K562 (cell line): Measurements from ENCODE around the gene POLR2L.

Experiments
- BMI1 ChIP-seq: fragments of 150-350 bp; IDR thresholded peaks from 2 replicates; pipeline ENCODE4 v1.6.1; 2014; ENCODE audit warnings: low read length
- CBX8 ChIP-seq: fragments of 200-600 bp; sonication (generic); IDR thresholded peaks from 2 replicates; pipeline ENCODE4 v1.6.1; 2012; ENCODE audit warnings: borderline replicate concordance, mixed run types, low read depth, mild to moderate bottlenecking, moderate library complexity, mixed read lengths, low read length, control low read depth, inconsistent platforms; ENCODE audit not compliant: poor library complexity, severe bottlenecking; ENCODE audit errors: extremely low read depth
- CREM ChIP-seq: IDR thresholded peaks from 2 replicates; pipeline ENCODE4 v1.6.1; 2014; ENCODE audit warnings: antibody characterized with exemption, low read depth
- MTA1 ChIP-seq: fragments of 450-650 bp; IDR thresholded peaks from 2 replicates; pipeline ENCODE4 v1.6.1; 2017; ENCODE audit warnings: borderline replicate concordance
- MYC ChIP-seq, 2 experiments: fragments of 250-450 bp in 1 of 2; sonication (Bioruptor Pico) in 1 of 2; IDR thresholded peaks; 2 replicates each; pipeline versions ENCODE4 v1.5.1 to v1.6.1; 2012 to 2021; ENCODE audit warnings: low read depth in 2 of 2, borderline replicate concordance in 1 of 2, improper control_type of control experiment in 1 of 2, low read length in 1 of 2, mild to moderate bottlenecking in 1 of 2, moderate library complexity in 1 of 2
- SIN3B ChIP-seq: fragments of 450-650 bp; IDR thresholded peaks from 2 replicates; pipeline ENCODE4 v1.6.1; 2017; ENCODE audit warnings: low read depth, mild to moderate bottlenecking, moderate library complexity
- THAP7 ChIP-seq: fragments of 250-450 bp; sonication (Bioruptor Pico); IDR thresholded peaks from 2 replicates; pipeline ENCODE4 v1.5.0; 2021
- ZNF143 ChIP-seq: sonication (generic); formaldehyde crosslinking; IDR thresholded peaks from 2 replicates; pipeline ENCODE4 v1.9.0; 2022; ENCODE audit warnings: mild to moderate bottlenecking, missing genetic modification reagents
- ZNF639 ChIP-seq, 2 experiments: fragments of 200-800 bp in 1 of 2; sonication (Bioruptor generic) in 1 of 2; sonication (generic) in 1 of 2; formaldehyde crosslinking in 1 of 2; IDR thresholded peaks in 1 of 2; conservative IDR thresholded peaks in 1 of 2; 2 replicates each; pipeline versions ENCODE4 v1.5.0 to v1.6.1; 2016 to 2020; ENCODE audit warnings: missing compliant biosample characterization in 1 of 2, missing genetic modification characterization in 1 of 2, missing genetic modification reagents in 1 of 2

- no peak for TF ChIP-seq CBX8
- TF ChIP-seq ZNF639 (CRISPR knock-in tag; conservative IDR thresholded peaks at IDR 0.05 in 1 of 2, IDR thresholded peaks at IDR 0.05 in 1 of 2): no peak
- TF ChIP-seq THAP7 (CRISPR knock-in tag): no peak
- no peak for TF ChIP-seq BMI1
- no peak for TF ChIP-seq MTA1
- TF ChIP-seq MYC (IDR thresholded peaks at IDR 0.05; ENCODE audit: low read depth, low read length): no peak
- no peak for TF ChIP-seq MYC (CRISPR knock-in tag; IDR thresholded peaks at IDR 0.05; ENCODE audit: borderline replicate concordance, low read depth)
- no peak for TF ChIP-seq SIN3B
- no peak for TF ChIP-seq ZNF143 (CRISPR knock-in tag)
- TF ChIP-seq CREM: no peak
Observed at GRCh38 chr11:813072-813455, 29.3 kb downstream of the POLR2L start.
